ENCODE measurements around the gene CD300LG. TPM values are rescaled to one million over a fixed set of nuclear protein-coding genes. Genes with fewer than 3 reads are reported as not detected.

The CD300LG gene
- total and polyA plus RNA-seq, 12 donors = 0.78 to 7.3 (median 2.4) TPM

DNA sequence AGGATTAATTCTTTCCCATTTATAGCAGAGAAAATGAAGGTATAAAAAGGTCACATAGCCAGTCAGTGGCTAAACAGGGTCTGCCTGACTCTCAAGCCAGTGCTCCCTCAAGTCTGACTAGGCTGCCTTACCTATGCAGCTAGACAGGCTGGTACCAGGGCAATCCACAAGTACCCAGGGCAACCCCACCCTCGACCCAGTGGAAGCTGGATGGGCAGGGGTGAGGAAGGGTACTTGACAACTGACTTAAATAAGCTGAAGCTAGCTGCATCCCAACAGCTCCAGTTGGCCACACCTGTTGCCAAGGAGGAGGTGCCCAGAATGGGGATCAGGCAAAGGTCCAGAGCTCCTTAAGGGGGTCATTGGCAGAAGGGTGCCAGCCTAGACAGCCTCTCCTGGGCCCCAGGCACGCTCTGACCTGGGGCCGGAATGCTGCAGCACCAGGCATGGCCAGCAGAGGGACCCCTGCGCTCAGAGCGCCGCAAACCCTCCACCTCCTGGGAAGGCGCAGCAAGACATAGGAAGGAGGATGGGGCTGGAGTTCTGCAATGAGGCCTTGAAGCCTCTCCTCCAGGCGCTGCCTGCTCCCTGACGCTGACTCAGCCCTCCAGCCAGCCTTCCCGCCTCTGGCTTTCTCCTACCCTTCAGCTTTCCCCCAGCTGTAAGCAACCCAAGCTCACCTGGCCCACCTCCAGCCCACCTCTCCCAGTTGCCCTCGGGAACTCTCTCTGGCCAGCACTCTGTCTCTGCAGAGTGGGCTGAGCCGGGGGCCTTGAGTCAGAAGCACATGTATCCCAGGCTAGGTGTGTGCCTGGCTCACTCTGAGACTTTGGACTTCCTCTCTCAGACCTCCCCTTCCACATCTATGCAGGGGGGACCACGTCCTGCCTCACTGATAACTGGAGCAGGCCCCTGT is 31.5 kb downstream of the CD300LG start:
- Histone ChIP-seq H3K27ac (no peak overlapping the region), H3K4me3 (no peak overlapping the region), H3K4me1 (replicated peaks in 1 of 2) (peaks cover 3 to 6% of the 10 kb centered on the region in 2 donors), H3K27me3 (no peaks in the 10 kb centered on the region), H3K36me3 (replicated peaks in 1 of 2) (no peaks in the 10 kb centered on the region), H3K9me3 (replicated peaks in 1 of 3) (no peaks in the 10 kb centered on the region)
- no peak for TF ChIP-seq POLR2A (IDR thresholded peaks at IDR 0.05)
- TF ChIP-seq, protein P1, sequence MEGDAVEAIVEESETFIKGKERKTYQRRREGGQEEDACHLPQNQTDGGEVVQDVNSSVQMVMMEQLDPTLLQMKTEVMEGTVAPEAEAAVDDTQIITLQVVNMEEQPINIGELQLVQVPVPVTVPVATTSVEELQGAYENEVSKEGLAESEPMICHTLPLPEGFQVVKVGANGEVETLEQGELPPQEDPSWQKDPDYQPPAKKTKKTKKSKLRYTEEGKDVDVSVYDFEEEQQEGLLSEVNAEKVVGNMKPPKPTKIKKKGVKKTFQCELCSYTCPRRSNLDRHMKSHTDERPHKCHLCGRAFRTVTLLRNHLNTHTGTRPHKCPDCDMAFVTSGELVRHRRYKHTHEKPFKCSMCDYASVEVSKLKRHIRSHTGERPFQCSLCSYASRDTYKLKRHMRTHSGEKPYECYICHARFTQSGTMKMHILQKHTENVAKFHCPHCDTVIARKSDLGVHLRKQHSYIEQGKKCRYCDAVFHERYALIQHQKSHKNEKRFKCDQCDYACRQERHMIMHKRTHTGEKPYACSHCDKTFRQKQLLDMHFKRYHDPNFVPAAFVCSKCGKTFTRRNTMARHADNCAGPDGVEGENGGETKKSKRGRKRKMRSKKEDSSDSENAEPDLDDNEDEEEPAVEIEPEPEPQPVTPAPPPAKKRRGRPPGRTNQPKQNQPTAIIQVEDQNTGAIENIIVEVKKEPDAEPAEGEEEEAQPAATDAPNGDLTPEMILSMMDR (IDR thresholded peaks at IDR 0.05) = peak; percentile 86 to 96 (median 92)
- intact Hi-C loops (cut with DNase I) = loop anchor here in 1 of 2 donors (10.0 kb wide), 1 partner anchor 116 kb away; no protein-coding TSS in a partner anchor
- peak; percentile 75 to 86 (median 85) for DNase-seq
- 14 to 24% (median 16%) methylated on average over 7 to 13 of the region's 13 CpGs for WGBS, 4 donors

- H3K4me3 ChIP-seq = no peak overlapping the region
- H3K4me1 ChIP-seq (replicated peaks in 1 of 2) = peaks cover 3 to 6% of the 10 kb centered on the region in 2 donors
- no peaks in the 10 kb centered on the region for H3K36me3 ChIP-seq (replicated peaks in 1 of 2)
- TF ChIP-seq, protein P1 (IDR thresholded peaks at IDR 0.05) = no peak
- no peak for TF ChIP-seq POLR2A (IDR thresholded peaks at IDR 0.05)
- intact Hi-C loops (cut with DNase I) = loop anchor here in 1 of 2 donors (10.0 kb wide), 1 partner anchor 115 kb away; no protein-coding TSS in a partner anchor
- H3K27me3 ChIP-seq = no peaks in the 10 kb centered on the region
- H3K27ac ChIP-seq = no peak overlapping the region
- 75 to 84% (median 82%) methylated on average over 8 to 20 of the region's 20 CpGs for WGBS, 4 donors
- H3K9me3 ChIP-seq (replicated peaks in 1 of 3) = no peaks in the 10 kb centered on the region
- DNase-seq = no peak
Measured at GRCh38 chr17:43879723-43880419, 32.9 kb downstream of the CD300LG start.

DNA sequence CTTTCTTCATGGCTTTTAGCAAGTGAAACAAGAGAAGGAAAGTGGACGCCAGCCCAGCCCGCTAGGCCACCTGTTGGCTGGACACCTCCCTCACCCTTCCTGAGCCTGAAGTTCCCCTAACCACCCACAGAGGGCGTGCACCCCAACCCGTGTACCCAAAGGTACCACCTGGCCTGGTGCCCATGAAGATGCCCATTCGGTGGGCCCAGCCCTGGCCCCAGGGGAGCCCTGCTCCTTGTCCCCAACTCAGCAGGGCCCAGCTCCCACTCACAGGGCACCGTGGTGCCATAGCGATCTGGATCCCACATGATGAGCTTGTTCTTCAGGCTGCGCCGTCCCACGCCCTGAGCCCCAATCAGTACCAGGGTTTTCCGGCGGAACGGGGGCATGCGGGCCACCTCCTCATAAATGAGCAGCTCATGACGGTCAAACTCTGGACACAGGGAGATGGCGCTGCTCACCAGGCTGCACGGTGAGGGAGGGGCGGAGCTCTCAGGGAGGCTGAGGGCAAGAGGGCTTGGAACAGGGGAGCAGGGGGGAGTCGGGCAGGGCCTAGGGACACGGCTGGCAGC is 33.5 kb downstream of the CD300LG start:
- Histone ChIP-seq H3K9me3 (replicated peaks in 1 of 3) (no peaks in the 10 kb centered on the region), H3K27ac (no peak overlapping the region), H3K36me3 (replicated peaks in 1 of 2) (no peaks in the 10 kb centered on the region), H3K4me1 (replicated peaks in 1 of 2) (peaks cover 3 to 6% of the 10 kb centered on the region in 2 donors), H3K4me3 (no peak overlapping the region), H3K27me3 (no peaks in the 10 kb centered on the region)
- WGBS, 4 donors = 50 to 87% (median 72%) methylated on average over 3 to 20 of the region's 20 CpGs
- intact Hi-C loops (cut with DNase I) = no loop called here
- peak in 3 of 7 donors; percentile 39 to 63 (median 54) for DNase-seq
- TF ChIP-seq, protein P1 (IDR thresholded peaks at IDR 0.05) = peak; percentile 28 to 55 (median 44)
- TF ChIP-seq POLR2A (IDR thresholded peaks at IDR 0.05) = no peak

DNA sequence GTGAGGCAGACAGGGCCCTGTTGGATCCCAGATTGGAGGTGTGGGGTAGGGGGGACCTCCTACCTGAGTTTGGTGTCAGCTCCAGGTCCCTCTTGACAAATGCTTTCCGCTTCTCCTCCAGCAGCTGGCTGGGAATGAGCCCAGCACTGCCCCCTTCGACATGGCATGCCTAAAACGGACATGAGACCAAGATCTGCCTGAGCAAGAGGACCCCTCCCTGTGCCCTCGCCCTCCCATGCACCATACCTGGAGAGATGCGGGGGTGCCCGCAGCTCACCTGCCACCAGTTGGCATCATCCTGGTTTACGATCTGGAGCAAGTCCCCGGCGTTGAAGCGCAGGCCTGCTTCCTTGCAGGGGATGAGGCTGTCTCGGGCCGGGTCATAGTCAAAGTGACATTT is 34.2 kb downstream of the CD300LG start:
- H3K9me3 ChIP-seq (replicated peaks in 1 of 3) = no peaks in the 10 kb centered on the region
- peaks cover 3 to 6% of the 10 kb centered on the region in 2 donors for H3K4me1 ChIP-seq (replicated peaks in 1 of 2)
- H3K36me3 ChIP-seq (replicated peaks in 1 of 2) = no peaks in the 10 kb centered on the region
- no peak overlapping the region for H3K4me3 ChIP-seq
- no peak overlapping the region for H3K27ac ChIP-seq
- 88 to 97% (median 92%) methylated on average over 6 to 12 of the region's 12 CpGs for WGBS, 4 donors
- no peaks in the 10 kb centered on the region for H3K27me3 ChIP-seq
- intact Hi-C loops (cut with DNase I) = no loop called here
- DNase-seq = no peak
- TF ChIP-seq POLR2A (IDR thresholded peaks at IDR 0.05) = no peak
- TF ChIP-seq, protein P1 (IDR thresholded peaks at IDR 0.05) = no peak

Data from adrenal gland (tissue), 12 donors.